Transverse colon (tissue), 4 donors: Measurements from ENCODE around the gene ZNF14. TPM values are rescaled to one million over a fixed set of nuclear protein-coding genes. Genes with fewer than 3 reads are reported as not detected.
"Not testable (repeated sequence)": the region's sequence is repeated elsewhere in the genome, so short reads cannot be mapped to it uniquely, and the experiment has no call there.

Source experiments
- DNase-seq: peaks from one replicate; pipeline ENCODE4 v3.0.0-alpha.2; 2019
- H3K27ac ChIP-seq, 4 donors: fragments of 200-600 bp; sonication (generic); 2 replicates each; pipeline ENCODE4 v1.5.1; 2016 to 2018; ENCODE audit warnings: inconsistent platforms in 4 of 4
- H3K27me3 ChIP-seq: fragments of 200-600 bp; sonication (generic); 2 replicates; pipeline ENCODE4 v1.5.1; 2017; ENCODE audit warnings: inconsistent platforms
- H3K36me3 ChIP-seq, 4 donors: fragments of 200-600 bp; sonication (generic); 2 replicates each; pipeline ENCODE4 v1.5.1; 2017 to 2019; ENCODE audit warnings: inconsistent platforms in 4 of 4
- H3K4me1 ChIP-seq, 4 donors: fragments of 200-600 bp; sonication (generic); 2 replicates each; pipeline ENCODE4 v1.5.1; 2017 to 2020; ENCODE audit warnings: inconsistent platforms in 4 of 4
- H3K4me3 ChIP-seq, 4 donors: fragments of 200-600 bp; sonication (generic); 1 replicate in 1 of 4; 2 replicates in 3 of 4; pipeline versions ENCODE4 v1.5.1 to v1.6.1; 2017 to 2019; ENCODE audit warnings: inconsistent platforms in 4 of 4
- H3K9me3 ChIP-seq, 2 donors: fragments of 200-600 bp; sonication (generic); 2 replicates each; pipeline ENCODE4 v1.5.1; 2017 to 2019; ENCODE audit warnings: inconsistent platforms in 2 of 2
- EP300 ChIP-seq: sonication (generic); formaldehyde crosslinking; IDR thresholded peaks from one replicate; pipeline ENCODE4 v1.6.1; 2017; ENCODE audit warnings: antibody characterized with exemption, low read depth
- POLR2A ChIP-seq: fragments of 450-650 bp; IDR thresholded peaks from one replicate; pipeline ENCODE4 v1.6.1; 2016; ENCODE audit warnings: antibody characterized with exemption, mild to moderate bottlenecking, moderate library complexity
- POLR2AphosphoS5 ChIP-seq, 3 donors: sonication (generic); formaldehyde crosslinking; IDR thresholded peaks; one replicate each; pipeline ENCODE4 v1.6.1; 2016; ENCODE audit warnings: antibody characterized with exemption in 3 of 3
- WGBS, 2 donors: methylation state at CpG; one replicate each; pipeline ENCODE4 v1.1.5; 2018; ENCODE audit warnings: low coverage in 1 of 2; 5-methylcytosine and 5-hydroxymethylcytosine counted together
- in situ Hi-C, 4 donors: fragments of 200-750 bp; cut with MboI; loops; one replicate each; pipeline versions ENCODE4 v1.15.0 to v1.15.1; 2017; ENCODE audit warnings: low sequenced_read_pairs in 3 of 4, low pct_ligation_motif_present in 1 of 4, low pct_unique_long_range_greater_than_20kb in 1 of 4
- intact Hi-C: fragments of 100-400 bp; cut with DNase I; formaldehyde crosslinking; loops from one replicate; pipeline ENCODE4 v1.15.1; 2023; ENCODE audit warnings: low total_unique reads
- total RNA-seq, 4 donors: library from RNA; depleted of rRNA; stranded (reverse); fragments of >200 nt; gene quantifications; one replicate each; pipeline ENCODE4 v1.1.0, GENCODE V29; 2016
- TF ChIP-seq, protein P1 (sequence below), 5 experiments: fragments of 200-600 bp in 3 of 5; fragments of 450-650 bp in 2 of 5; sonication (generic) in 3 of 5; IDR thresholded peaks; 1 replicate in 2 of 5; 2 replicates in 3 of 5; pipeline ENCODE4 v1.5.1; 2016 to 2017; ENCODE audit warnings: antibody characterized with exemption in 5 of 5, inconsistent platforms in 3 of 5, mild to moderate bottlenecking in 2 of 5, moderate library complexity in 1 of 5

Gene ZNF14
- 10 to 100 TPM in 1 of 4 donors, 1 to 10 TPM in 2, under 1 TPM in 1; 0.37 to 10.0 (median 4.6) TPM for total RNA-seq

- H3K27me3 ChIP-seq: no peaks in the 10 kb centered on the region
- intact Hi-C loops: no loop called here
- peak within 1 kb of the TSS; percentile 60 to 97 (median 80) for H3K4me3 ChIP-seq
- 1 to 5% methylated on average over 3 to 61 of the region's 61 CpGs for WGBS, 2 donors
- H3K9me3 ChIP-seq: peaks cover 21 to 24% of the 10 kb centered on the region in 2 donors
- in situ Hi-C loops: no loop called here
- TF ChIP-seq EP300: no peak
- TF ChIP-seq POLR2A: peak; percentile 70
- peak; percentile 85 to 88 (median 86) for TF ChIP-seq POLR2AphosphoS5 (IDR thresholded peaks at IDR 0.05)
- TF ChIP-seq, protein P1, sequence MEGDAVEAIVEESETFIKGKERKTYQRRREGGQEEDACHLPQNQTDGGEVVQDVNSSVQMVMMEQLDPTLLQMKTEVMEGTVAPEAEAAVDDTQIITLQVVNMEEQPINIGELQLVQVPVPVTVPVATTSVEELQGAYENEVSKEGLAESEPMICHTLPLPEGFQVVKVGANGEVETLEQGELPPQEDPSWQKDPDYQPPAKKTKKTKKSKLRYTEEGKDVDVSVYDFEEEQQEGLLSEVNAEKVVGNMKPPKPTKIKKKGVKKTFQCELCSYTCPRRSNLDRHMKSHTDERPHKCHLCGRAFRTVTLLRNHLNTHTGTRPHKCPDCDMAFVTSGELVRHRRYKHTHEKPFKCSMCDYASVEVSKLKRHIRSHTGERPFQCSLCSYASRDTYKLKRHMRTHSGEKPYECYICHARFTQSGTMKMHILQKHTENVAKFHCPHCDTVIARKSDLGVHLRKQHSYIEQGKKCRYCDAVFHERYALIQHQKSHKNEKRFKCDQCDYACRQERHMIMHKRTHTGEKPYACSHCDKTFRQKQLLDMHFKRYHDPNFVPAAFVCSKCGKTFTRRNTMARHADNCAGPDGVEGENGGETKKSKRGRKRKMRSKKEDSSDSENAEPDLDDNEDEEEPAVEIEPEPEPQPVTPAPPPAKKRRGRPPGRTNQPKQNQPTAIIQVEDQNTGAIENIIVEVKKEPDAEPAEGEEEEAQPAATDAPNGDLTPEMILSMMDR (IDR thresholded peaks at IDR 0.05): peak in 3 of 5 experiments; percentile 12 to 24 (median 13)
- H3K36me3 ChIP-seq: peaks cover 0 to 20% (median 10%) of the 10 kb centered on the region in 4 donors
- peak within 1 kb of the TSS; percentile 73 to 78 (median 74) for H3K27ac ChIP-seq
- peaks cover 0 to 13% (median 4%) of the 10 kb centered on the region in 4 donors for H3K4me1 ChIP-seq
- DNase-seq: peak; percentile 95
Measured at GRCh38 chr19:19732579-19733501, at the start of gene ZNF14. Gene ZNF14, minus strand, starts transcription at chr19:19733112. Its CDS starts 154 bp downstream, at chr19:19732958.

GRCh38 chr19:19781791-19782190 lies 48.9 kb upstream of the ZNF14 start:
- H3K4me1 ChIP-seq: peaks cover 7 to 11% (median 9%) of the 10 kb centered on the region in 4 donors
- H3K27me3 ChIP-seq, in situ Hi-C loops, H3K9me3 ChIP-seq, H3K36me3 ChIP-seq, DNase-seq, intact Hi-C loops, H3K4me3 ChIP-seq, H3K27ac ChIP-seq: not testable (repeated sequence)
- 78 to 89% methylated on average over 5 to 6 of the region's 6 CpGs for WGBS, 2 donors

- TF ChIP-seq POLR2A: no peak
- no peak for TF ChIP-seq EP300
- TF ChIP-seq POLR2AphosphoS5 (IDR thresholded peaks at IDR 0.05): no peak
- TF ChIP-seq, protein P1 (IDR thresholded peaks at IDR 0.05): no peak
- 95 to 100% methylated on average over 2 of the region's 2 CpGs for WGBS, 2 donors
- intact Hi-C loops (no loop called here), in situ Hi-C loops (loop anchor here in 1 of 4 donors (5.0 kb wide), 1 partner anchor 49 kb away; no protein-coding TSS in a partner anchor)
- Histone ChIP-seq H3K9me3 (no peaks in the 10 kb centered on the region), H3K27me3 (no peaks in the 10 kb centered on the region), H3K4me3 (no peak overlapping the region), H3K27ac (no peak overlapping the region), H3K4me1 (peaks cover 11 to 20% (median 16%) of the 10 kb centered on the region in 4 donors), H3K36me3 (no peaks in the 10 kb centered on the region)
- no peak for DNase-seq
Measured at GRCh38 chr19:19778666-19779065, 45.8 kb upstream of the ZNF14 start.

DNA sequence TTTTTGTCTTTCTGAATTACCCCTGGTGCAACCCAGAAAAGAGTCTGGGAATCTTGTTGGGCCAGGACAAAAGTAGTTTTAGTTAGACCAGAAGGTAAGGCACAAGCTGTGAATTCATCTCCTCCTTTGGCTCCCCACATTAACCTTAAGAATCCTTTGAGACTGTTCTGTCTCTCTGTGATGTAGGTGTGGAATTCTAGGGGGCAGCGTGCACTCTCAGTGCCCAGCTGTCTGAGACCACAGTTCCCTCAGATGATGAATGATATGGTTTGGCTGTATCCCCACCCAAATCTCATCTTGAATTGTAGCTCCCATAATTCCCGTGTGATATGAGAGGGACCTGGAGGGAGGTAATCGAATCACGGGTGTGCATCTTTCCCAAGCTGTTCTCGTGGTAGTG lies 44.8 kb upstream of the ZNF14 start:
- Histone ChIP-seq H3K27ac (no peak overlapping the region), H3K27me3 (no peaks in the 10 kb centered on the region), H3K36me3 (no peaks in the 10 kb centered on the region), H3K9me3 (no peaks in the 10 kb centered on the region), H3K4me3 (no peak overlapping the region), H3K4me1 (peaks cover 11 to 20% (median 16%) of the 10 kb centered on the region in 4 donors)
- 85 to 100% methylated on average over 1 to 5 of the region's 5 CpGs for WGBS, 2 donors
- intact Hi-C loops (no loop called here), in situ Hi-C loops (loop anchor here in 1 of 4 donors (5.0 kb wide), 1 partner anchor 50 kb away; no protein-coding TSS in a partner anchor)
- DNase-seq: no peak
- TF ChIP-seq, protein P1 (IDR thresholded peaks at IDR 0.05): no peak
- TF ChIP-seq POLR2A (no peak), EP300 (no peak), POLR2AphosphoS5 (IDR thresholded peaks at IDR 0.05) (no peak)
